HEK293 (cell line): ENCODE measurements around the gene AASDH.

ENCODE experiments used
- BCL11A ChIP-seq: fragments of 450-650 bp; formaldehyde crosslinking; IDR thresholded peaks from 2 replicates; pipeline ENCODE4 v1.5.1; 2016; ENCODE audit warnings: low read depth, missing biosample characterization, missing genetic modification characterization
- FEZF1 ChIP-seq: fragments of 450-650 bp; formaldehyde crosslinking; IDR thresholded peaks from 2 replicates; pipeline ENCODE4 v1.5.1; 2016; ENCODE audit warnings: missing biosample characterization, missing genetic modification characterization
- KLF1 ChIP-seq: fragments of 450-650 bp; formaldehyde crosslinking; IDR thresholded peaks from 2 replicates; pipeline ENCODE4 v1.5.1; 2016; ENCODE audit warnings: missing biosample characterization, missing genetic modification characterization
- OVOL3 ChIP-seq: fragments of 450-650 bp; formaldehyde crosslinking; IDR thresholded peaks from 2 replicates; pipeline ENCODE4 v1.5.1; 2016; ENCODE audit warnings: missing biosample characterization, missing genetic modification characterization
- SCRT2 ChIP-seq: fragments of 450-650 bp; formaldehyde crosslinking; IDR thresholded peaks from 2 replicates; pipeline ENCODE4 v1.5.1; 2016; ENCODE audit warnings: missing biosample characterization, missing genetic modification characterization
- SETDB1 ChIP-seq: IDR thresholded peaks from one replicate; pipeline ENCODE4 v1.6.1; 2017; ENCODE audit warnings: mild to moderate bottlenecking, low read length, moderate library complexity, mixed read lengths; ENCODE audit not compliant: insufficient read length
- SP3 ChIP-seq: fragments of 450-650 bp; formaldehyde crosslinking; IDR thresholded peaks from 2 replicates; pipeline ENCODE4 v1.5.1; 2016; ENCODE audit warnings: missing biosample characterization, missing genetic modification characterization
- ZBTB7A ChIP-seq: fragments of 450-650 bp; formaldehyde crosslinking; IDR thresholded peaks from 2 replicates; pipeline ENCODE4 v1.5.1; 2016; ENCODE audit warnings: low read depth, missing biosample characterization, missing genetic modification characterization
- ZFP37 ChIP-seq: fragments of 450-650 bp; formaldehyde crosslinking; IDR thresholded peaks from 2 replicates; pipeline ENCODE4 v1.5.1; 2016; ENCODE audit warnings: missing biosample characterization, missing genetic modification characterization
- ZFP69B ChIP-seq: fragments of 450-650 bp; formaldehyde crosslinking; IDR thresholded peaks from 2 replicates; pipeline ENCODE4 v1.5.1; 2016; ENCODE audit warnings: missing biosample characterization, missing genetic modification characterization
- ZNF146 ChIP-seq: fragments of 450-650 bp; formaldehyde crosslinking; IDR thresholded peaks from 2 replicates; pipeline ENCODE4 v1.5.1; 2016; ENCODE audit warnings: missing biosample characterization, missing genetic modification characterization
- ZNF169 ChIP-seq: fragments of 450-650 bp; formaldehyde crosslinking; IDR thresholded peaks from 2 replicates; pipeline ENCODE4 v1.5.1; 2016; ENCODE audit warnings: missing biosample characterization, missing genetic modification characterization
- ZNF292 ChIP-seq: fragments of 450-650 bp; formaldehyde crosslinking; IDR thresholded peaks from 2 replicates; pipeline ENCODE4 v1.5.1; 2016; ENCODE audit warnings: low read depth, missing biosample characterization, missing genetic modification characterization, borderline replicate concordance
- ZNF473 ChIP-seq: fragments of 450-650 bp; formaldehyde crosslinking; IDR thresholded peaks from 2 replicates; pipeline ENCODE4 v1.5.1; 2017; ENCODE audit warnings: missing biosample characterization, missing genetic modification characterization
- ZNF514 ChIP-seq: fragments of 450-650 bp; formaldehyde crosslinking; IDR thresholded peaks from 2 replicates; pipeline ENCODE4 v1.5.1; 2016; ENCODE audit warnings: missing biosample characterization, missing genetic modification characterization
- ZNF529 ChIP-seq: fragments of 450-650 bp; formaldehyde crosslinking; IDR thresholded peaks from 2 replicates; pipeline ENCODE4 v1.5.1; 2017; ENCODE audit warnings: missing genetic modification characterization, missing biosample characterization; ENCODE audit not compliant: insufficient replicate concordance
- ZNF600 ChIP-seq: fragments of 450-650 bp; formaldehyde crosslinking; IDR thresholded peaks from 2 replicates; pipeline ENCODE4 v1.5.1; 2016; ENCODE audit warnings: missing biosample characterization, missing genetic modification characterization
- ZNF670 ChIP-seq: fragments of 450-650 bp; formaldehyde crosslinking; IDR thresholded peaks from 2 replicates; pipeline ENCODE4 v1.5.1; 2016; ENCODE audit warnings: missing biosample characterization, missing genetic modification characterization, low read depth
- ZNF701 ChIP-seq: fragments of 450-650 bp; formaldehyde crosslinking; IDR thresholded peaks from 2 replicates; pipeline ENCODE4 v1.5.1; 2016; ENCODE audit warnings: missing biosample characterization, missing genetic modification characterization
- ZNF777 ChIP-seq: fragments of 450-650 bp; formaldehyde crosslinking; IDR thresholded peaks from 2 replicates; pipeline ENCODE4 v1.5.1; 2017; ENCODE audit warnings: missing biosample characterization, missing genetic modification characterization, borderline replicate concordance
- ZNF830 ChIP-seq: fragments of 450-650 bp; IDR thresholded peaks from 2 replicates; pipeline ENCODE4 v1.5.0; 2018; ENCODE audit warnings: missing biosample characterization, missing genetic modification characterization, low read depth, mild to moderate bottlenecking, moderate library complexity
- TF ChIP-seq, protein P1 (sequence below): fragments of 450-650 bp; formaldehyde crosslinking; conservative IDR thresholded peaks from 2 replicates; pipeline ENCODE4 v1.5.1; 2016; ENCODE audit warnings: low read depth, missing biosample characterization, missing genetic modification characterization
- TF ChIP-seq, protein P2 (sequence below): fragments of 450-650 bp; formaldehyde crosslinking; IDR thresholded peaks from 2 replicates; pipeline ENCODE4 v1.5.1; 2017; ENCODE audit warnings: missing biosample characterization, missing genetic modification characterization
- TF ChIP-seq, protein P3 (sequence below): fragments of 450-650 bp; formaldehyde crosslinking; IDR thresholded peaks from 2 replicates; pipeline ENCODE4 v1.5.1; 2016; ENCODE audit warnings: missing biosample characterization, missing genetic modification characterization
- TF ChIP-seq, protein P4 (sequence below): fragments of 450-650 bp; formaldehyde crosslinking; IDR thresholded peaks from 2 replicates; pipeline ENCODE4 v1.5.1; 2016; ENCODE audit warnings: missing biosample characterization, missing genetic modification characterization
- TF ChIP-seq, protein P5 (sequence below): fragments of 450-650 bp; formaldehyde crosslinking; IDR thresholded peaks from 2 replicates; pipeline ENCODE4 v1.5.1; 2016; ENCODE audit warnings: missing biosample characterization, missing genetic modification characterization
- TF ChIP-seq, protein P6 (sequence below): sonication (generic); formaldehyde crosslinking; IDR thresholded peaks from 2 replicates; pipeline ENCODE4 v1.8.1; 2022; ENCODE audit warnings: mild to moderate bottlenecking, moderate library complexity, missing genetic modification reagents

AASDH gene

DNA sequence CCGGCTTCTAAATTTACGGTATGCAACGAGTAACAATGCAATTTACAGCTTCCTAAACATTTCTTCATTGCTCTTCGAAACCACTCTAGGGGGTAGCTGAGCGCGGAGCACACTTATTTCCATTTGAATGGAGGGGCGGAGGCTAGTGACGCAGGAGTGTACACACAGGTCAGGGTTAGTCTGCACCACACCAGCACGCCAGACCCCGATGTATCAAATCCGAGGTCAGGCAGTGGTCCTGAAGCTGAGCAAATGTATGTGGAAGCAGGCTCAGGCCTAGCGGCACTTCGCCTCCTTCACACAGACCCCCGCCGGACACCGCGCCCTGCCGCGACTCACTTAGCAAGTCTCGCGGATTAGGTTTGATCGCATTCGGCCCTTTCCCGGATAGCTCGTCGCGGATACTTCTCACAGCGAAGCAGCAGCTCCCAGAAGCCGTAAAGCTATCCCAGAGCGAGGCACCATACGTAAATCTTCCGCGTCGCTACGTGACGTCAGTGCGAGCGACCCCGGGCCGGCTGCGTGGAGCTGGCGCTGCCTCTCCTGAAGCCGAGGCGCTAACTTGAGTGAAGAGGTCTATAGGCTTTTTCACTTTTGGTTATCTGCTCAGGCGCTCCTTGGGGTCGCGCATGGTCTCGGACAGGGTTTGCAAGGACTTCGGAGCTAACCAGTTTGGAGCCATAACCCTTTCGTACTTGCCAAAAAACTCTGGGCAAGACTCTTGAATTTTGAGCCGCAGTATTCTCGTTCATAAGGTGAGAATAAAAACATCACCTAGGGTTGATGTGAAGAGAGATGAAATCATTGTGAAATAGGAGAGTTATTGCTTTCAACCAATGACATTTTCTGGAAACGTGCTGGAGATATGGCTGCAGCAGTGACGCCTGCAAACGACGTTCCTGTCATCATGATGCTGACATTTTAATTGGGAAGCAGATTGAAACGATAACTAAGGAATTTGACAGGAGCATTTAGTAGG is at the start of gene AASDH (continued):
- TF ChIP-seq ZNF529 (tag by site-specific recombination) (no peak), BCL11A (tag by site-specific recombination) (0 out of 2 replicates have a peak, but pooled peaks have one; percentile 17), ZNF670 (tag by site-specific recombination) (no peak), ZFP69B (tag by site-specific recombination) (0 out of 2 replicates have a peak, but pooled peaks have one; percentile 13), ZNF473 (tag by site-specific recombination) (no peak), SP3 (tag by site-specific recombination) (peak; percentile 29; the same call in 1 of the 2 replicates), ZNF514 (tag by site-specific recombination) (no peak), SETDB1 (no peak), OVOL3 (tag by site-specific recombination) (peak; percentile 46; the same call in 1 of the 2 replicates), ZNF292 (tag by site-specific recombination) (no peak), KLF1 (tag by site-specific recombination) (no peak; the same call in 1 of the 2 replicates), ZNF777 (no peak), ZFP37 (tag by site-specific recombination) (0 out of 2 replicates have a peak, but pooled peaks have one; percentile 49), ZNF830 (no peak), FEZF1 (tag by site-specific recombination) (no peak), ZBTB7A (tag by site-specific recombination) (no peak), SCRT2 (tag by site-specific recombination) (no peak), ZNF600 (tag by site-specific recombination) (peak; percentile 99), ZNF701 (no peak), ZNF146 (tag by site-specific recombination) (no peak), ZNF169 (tag by site-specific recombination) (no peak)
- TF ChIP-seq, protein P1, sequence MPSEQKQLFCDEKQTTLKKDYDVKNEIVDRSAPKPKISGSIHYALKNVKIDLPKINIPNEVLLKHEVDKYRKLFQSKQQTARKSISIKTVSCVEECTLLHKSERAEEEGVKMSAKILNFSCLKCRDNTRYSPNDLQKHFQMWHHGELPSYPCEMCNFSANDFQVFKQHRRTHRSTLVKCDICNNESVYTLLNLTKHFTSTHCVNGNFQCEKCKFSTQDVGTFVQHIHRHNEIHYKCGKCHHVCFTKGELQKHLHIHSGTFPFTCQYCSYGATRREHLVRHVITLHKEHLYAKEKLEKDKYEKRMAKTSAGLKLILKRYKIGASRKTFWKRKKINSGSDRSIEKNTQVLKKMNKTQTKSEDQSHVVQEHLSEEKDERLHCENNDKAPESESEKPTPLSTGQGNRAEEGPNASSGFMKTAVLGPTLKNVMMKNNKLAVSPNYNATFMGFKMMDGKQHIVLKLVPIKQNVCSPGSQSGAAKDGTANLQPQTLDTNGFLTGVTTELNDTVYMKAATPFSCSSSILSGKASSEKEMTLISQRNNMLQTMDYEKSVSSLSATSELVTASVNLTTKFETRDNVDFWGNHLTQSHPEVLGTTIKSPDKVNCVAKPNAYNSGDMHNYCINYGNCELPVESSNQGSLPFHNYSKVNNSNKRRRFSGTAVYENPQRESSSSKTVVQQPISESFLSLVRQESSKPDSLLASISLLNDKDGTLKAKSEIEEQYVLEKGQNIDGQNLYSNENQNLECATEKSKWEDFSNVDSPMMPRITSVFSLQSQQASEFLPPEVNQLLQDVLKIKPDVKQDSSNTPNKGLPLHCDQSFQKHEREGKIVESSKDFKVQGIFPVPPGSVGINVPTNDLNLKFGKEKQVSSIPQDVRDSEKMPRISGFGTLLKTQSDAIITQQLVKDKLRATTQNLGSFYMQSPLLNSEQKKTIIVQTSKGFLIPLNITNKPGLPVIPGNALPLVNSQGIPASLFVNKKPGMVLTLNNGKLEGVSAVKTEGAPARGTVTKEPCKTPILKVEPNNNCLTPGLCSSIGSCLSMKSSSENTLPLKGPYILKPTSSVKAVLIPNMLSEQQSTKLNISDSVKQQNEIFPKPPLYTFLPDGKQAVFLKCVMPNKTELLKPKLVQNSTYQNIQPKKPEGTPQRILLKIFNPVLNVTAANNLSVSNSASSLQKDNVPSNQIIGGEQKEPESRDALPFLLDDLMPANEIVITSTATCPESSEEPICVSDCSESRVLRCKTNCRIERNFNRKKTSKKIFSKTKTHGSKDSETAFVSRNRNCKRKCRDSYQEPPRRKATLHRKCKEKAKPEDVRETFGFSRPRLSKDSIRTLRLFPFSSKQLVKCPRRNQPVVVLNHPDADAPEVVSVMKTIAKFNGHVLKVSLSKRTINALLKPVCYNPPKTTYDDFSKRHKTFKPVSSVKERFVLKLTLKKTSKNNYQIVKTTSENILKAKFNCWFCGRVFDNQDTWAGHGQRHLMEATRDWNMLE (tag by site-specific recombination) = peak; percentile 26; the same call in 1 of the 2 replicates
- TF ChIP-seq, protein P2, sequence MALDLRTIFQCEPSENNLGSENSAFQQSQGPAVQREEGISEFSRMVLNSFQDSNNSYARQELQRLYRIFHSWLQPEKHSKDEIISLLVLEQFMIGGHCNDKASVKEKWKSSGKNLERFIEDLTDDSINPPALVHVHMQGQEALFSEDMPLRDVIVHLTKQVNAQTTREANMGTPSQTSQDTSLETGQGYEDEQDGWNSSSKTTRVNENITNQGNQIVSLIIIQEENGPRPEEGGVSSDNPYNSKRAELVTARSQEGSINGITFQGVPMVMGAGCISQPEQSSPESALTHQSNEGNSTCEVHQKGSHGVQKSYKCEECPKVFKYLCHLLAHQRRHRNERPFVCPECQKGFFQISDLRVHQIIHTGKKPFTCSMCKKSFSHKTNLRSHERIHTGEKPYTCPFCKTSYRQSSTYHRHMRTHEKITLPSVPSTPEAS (tag by site-specific recombination) = no peak
- TF ChIP-seq, protein P3, sequence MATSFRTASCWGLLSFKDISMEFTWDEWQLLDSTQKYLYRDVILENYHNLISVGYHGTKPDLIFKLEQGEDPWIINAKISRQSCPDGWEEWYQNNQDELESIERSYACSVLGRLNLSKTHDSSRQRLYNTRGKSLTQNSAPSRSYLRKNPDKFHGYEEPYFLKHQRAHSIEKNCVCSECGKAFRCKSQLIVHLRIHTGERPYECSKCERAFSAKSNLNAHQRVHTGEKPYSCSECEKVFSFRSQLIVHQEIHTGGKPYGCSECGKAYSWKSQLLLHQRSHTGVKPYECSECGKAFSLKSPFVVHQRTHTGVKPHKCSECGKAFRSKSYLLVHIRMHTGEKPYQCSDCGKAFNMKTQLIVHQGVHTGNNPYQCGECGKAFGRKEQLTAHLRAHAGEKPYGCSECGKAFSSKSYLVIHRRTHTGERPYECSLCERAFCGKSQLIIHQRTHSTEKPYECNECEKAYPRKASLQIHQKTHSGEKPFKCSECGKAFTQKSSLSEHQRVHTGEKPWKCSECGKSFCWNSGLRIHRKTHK (tag by site-specific recombination) = no peak
- TF ChIP-seq, protein P4, sequence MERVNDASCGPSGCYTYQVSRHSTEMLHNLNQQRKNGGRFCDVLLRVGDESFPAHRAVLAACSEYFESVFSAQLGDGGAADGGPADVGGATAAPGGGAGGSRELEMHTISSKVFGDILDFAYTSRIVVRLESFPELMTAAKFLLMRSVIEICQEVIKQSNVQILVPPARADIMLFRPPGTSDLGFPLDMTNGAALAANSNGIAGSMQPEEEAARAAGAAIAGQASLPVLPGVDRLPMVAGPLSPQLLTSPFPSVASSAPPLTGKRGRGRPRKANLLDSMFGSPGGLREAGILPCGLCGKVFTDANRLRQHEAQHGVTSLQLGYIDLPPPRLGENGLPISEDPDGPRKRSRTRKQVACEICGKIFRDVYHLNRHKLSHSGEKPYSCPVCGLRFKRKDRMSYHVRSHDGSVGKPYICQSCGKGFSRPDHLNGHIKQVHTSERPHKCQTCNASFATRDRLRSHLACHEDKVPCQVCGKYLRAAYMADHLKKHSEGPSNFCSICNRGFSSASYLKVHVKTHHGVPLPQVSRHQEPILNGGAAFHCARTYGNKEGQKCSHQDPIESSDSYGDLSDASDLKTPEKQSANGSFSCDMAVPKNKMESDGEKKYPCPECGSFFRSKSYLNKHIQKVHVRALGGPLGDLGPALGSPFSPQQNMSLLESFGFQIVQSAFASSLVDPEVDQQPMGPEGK (tag by site-specific recombination) = peak; percentile 38; the same call in 1 of the 2 replicates
- TF ChIP-seq, protein P5, sequence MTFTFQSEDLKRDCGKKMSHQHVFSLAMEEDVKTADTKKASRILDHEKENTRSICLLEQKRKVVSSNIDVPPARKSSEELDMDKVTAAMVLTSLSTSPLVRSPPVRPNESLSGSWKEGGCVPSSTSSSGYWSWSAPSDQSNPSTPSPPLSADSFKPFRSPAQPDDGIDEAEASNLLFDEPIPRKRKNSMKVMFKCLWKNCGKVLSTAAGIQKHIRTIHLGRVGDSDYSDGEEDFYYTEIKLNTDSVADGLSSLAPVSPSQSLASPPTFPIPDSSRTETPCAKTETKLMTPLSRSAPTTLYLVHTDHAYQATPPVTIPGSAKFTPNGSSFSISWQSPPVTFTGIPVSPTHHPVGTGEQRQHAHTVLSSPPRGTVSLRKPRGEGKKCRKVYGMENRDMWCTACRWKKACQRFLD (tag by site-specific recombination) = no peak
- TF ChIP-seq, protein P6, sequence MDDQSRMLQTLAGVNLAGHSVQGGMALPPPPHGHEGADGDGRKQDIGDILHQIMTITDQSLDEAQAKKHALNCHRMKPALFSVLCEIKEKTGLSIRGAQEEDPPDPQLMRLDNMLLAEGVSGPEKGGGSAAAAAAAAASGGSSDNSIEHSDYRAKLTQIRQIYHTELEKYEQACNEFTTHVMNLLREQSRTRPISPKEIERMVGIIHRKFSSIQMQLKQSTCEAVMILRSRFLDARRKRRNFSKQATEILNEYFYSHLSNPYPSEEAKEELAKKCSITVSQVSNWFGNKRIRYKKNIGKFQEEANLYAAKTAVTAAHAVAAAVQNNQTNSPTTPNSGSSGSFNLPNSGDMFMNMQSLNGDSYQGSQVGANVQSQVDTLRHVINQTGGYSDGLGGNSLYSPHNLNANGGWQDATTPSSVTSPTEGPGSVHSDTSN = 0 out of 2 replicates have a peak, but pooled peaks have one; percentile 55
